NT2/D1 (cell line): ENCODE measurements around the gene SCML1.

Experiments
- DNase-seq: peaks from one replicate; pipeline ENCODE4 v3.0.0-alpha.2; 2011; ENCODE audit warnings: low read depth, low spot score
- H3K27me3 ChIP-seq: 2 replicates; pipeline ENCODE4 v1.6.0; 2011; ENCODE audit warnings: mild to moderate bottlenecking; ENCODE audit not compliant: insufficient read length, insufficient read depth
- H3K36me3 ChIP-seq: 2 replicates; pipeline ENCODE4 v1.6.1; 2011; ENCODE audit warnings: mild to moderate bottlenecking, low read length, mixed read lengths; ENCODE audit not compliant: insufficient read depth, insufficient read length
- H3K4me1 ChIP-seq: 2 replicates; pipeline ENCODE4 v1.5.1; 2011; ENCODE audit not compliant: insufficient read depth, insufficient read length
- H3K4me3 ChIP-seq: 2 replicates; pipeline ENCODE4 v1.5.1; 2011; ENCODE audit warnings: low read depth; ENCODE audit not compliant: insufficient read length
- H3K9ac ChIP-seq: 2 replicates; pipeline ENCODE4 v1.6.0; 2011; ENCODE audit warnings: low read depth; ENCODE audit not compliant: insufficient read length
- H3K9me3 ChIP-seq: 2 replicates; pipeline ENCODE4 v1.5.1; 2011; ENCODE audit warnings: mild to moderate bottlenecking, low read length; ENCODE audit not compliant: insufficient read depth
- SUZ12 ChIP-seq: IDR thresholded peaks from 2 replicates; pipeline ENCODE4 v1.6.1; 2011; ENCODE audit not compliant: insufficient read length, insufficient read depth; ENCODE audit errors: extremely low read depth
- YY1 ChIP-seq: IDR thresholded peaks from 2 replicates; pipeline ENCODE4 v1.6.1; 2011; ENCODE audit not compliant: insufficient read length, insufficient read depth
- ZNF274 ChIP-seq: IDR thresholded peaks from 2 replicates; pipeline ENCODE4 v1.6.1; 2011; ENCODE audit warnings: mild to moderate bottlenecking, low read depth, low read length

The SCML1 gene

DNA sequence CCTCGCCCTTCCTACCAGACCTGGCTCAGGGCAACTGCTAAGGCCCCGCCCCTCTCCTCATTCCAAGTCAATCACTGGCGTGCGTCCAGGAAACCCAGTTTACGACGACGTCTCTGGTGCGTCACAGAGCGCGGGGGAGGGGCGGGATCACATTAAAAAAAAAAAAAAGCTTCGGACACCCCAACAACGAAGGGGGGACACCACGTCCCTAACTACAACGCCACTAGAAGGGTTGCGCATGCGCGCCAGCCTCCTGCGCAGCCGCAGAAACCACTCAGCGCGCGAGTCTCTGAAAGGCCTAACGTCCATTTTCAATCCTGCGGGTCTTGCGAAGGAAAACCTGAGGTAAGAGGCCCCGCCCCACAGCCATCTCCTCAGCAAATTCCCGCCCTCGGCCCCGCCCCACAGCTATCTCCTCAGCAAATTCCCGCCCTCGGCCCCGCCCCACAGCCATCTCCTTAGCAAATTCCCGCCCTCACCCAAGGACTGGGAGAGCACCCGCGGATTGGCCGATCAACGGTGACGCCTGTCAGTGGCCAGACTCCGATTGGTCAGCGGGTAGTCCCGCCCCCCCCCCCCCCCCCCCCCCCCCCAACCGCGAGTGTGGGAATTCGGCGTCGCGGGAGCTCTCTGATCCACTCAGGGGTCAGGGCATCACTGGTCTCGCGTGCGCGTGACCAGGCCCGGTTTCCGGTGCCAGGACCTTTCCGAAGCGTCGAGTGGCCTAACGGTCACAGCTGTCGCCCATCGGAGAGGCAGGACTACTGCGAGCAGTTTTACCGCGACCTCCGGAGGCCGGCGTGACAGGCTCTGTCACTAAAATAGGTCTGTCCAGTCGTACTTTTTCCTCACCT lies at the start of gene SCML1:
TSS of gene SCML1 (plus strand) at position 638 of the 854 bp plus-strand sequence. CDS start 6,694 bp downstream, outside the sequence.
- Histone ChIP-seq H3K36me3 (peaks cover 4% of the 10 kb centered on the region), H3K27me3 (peaks cover 6% of the 10 kb centered on the region), H3K9ac (peak within 1 kb of the TSS; percentile 86), H3K9me3 (no peaks in the 10 kb centered on the region), H3K4me3 (peak within 1 kb of the TSS; percentile 79), H3K4me1 (no peaks in the 10 kb centered on the region)
- no peak for TF ChIP-seq YY1
- TF ChIP-seq SUZ12: no peak
- TF ChIP-seq ZNF274: no peak
- DNase-seq: peak; percentile 94

- Histone ChIP-seq H3K27me3 (no peaks in the 10 kb centered on the region), H3K4me3 (no peak overlapping the region), H3K9me3 (no peaks in the 10 kb centered on the region), H3K36me3 (peaks cover 2% of the 10 kb centered on the region), H3K4me1 (no peaks in the 10 kb centered on the region), H3K9ac (no peak overlapping the region)
- TF ChIP-seq SUZ12 (no peak), ZNF274 (no peak), YY1 (no peak)
- DNase-seq: no peak
Observed at GRCh38 chrX:17687648-17688047, 49.6 kb upstream of the SCML1 start.

DNA sequence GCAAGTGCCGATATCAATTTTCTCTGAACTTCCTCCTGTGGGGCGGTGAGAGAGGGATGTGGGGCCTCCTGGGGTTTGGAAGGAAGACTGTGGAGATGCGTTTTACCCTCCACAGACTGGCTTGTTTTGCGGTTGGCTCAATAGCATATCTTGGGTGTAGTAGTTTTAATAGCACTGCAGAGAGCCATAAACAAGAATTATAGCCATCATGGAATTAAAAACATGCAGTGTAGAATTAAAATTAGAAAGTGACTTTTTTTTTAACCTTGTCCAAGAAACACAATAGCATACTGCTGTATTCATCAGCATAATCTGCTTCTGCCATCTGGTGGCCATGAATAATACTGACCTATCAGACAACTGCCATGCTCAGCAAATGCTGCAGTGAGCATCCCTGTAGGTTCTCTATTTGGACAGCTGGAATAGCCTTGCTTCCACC lies 47.3 kb upstream of the SCML1 start:
- Histone ChIP-seq H3K9ac (no peak overlapping the region), H3K27me3 (no peaks in the 10 kb centered on the region), H3K36me3 (peaks cover 2% of the 10 kb centered on the region), H3K4me3 (no peak overlapping the region), H3K4me1 (no peaks in the 10 kb centered on the region), H3K9me3 (no peaks in the 10 kb centered on the region)
- DNase-seq: peak; percentile 28
- TF ChIP-seq ZNF274 (no peak), SUZ12 (no peak)

DNA sequence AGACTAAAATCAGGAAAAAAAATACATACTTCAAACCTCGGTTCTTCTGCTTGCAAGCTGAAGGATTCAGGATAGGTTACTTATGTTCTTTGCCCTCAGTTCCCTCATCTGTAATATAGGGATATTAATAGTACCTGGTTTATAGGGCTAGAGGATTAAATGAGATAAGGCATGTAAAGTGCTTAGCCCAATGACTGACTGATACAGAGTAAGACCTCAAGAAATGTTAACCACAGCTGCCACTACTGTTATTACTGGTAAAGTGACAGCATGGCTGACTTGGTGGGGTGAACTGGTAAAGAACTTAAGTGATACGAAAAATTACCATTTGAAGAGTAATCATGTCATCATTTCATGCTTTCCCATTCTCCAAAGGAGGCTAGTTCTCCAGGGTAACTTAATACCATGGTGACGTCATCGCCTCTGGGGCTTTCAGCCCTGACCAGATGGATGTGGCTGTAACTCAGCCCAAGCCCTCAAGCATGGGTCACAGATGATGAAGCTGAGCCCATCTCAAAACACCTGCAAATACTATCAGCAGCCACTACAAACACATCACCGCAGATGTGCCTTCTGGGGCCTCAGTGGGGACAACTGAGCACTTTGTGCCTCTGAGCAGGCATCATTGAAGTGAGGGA lies 44.5 kb upstream of the SCML1 start:
- no peaks in the 10 kb centered on the region for H3K27me3 ChIP-seq
- peak; percentile 8 for DNase-seq
- H3K4me1 ChIP-seq: no peaks in the 10 kb centered on the region
- no peak overlapping the region for H3K9ac ChIP-seq
- peaks cover 2% of the 10 kb centered on the region for H3K36me3 ChIP-seq
- H3K4me3 ChIP-seq: no peak overlapping the region
- no peaks in the 10 kb centered on the region for H3K9me3 ChIP-seq
- TF ChIP-seq ZNF274: no peak
- TF ChIP-seq YY1: no peak
- TF ChIP-seq SUZ12: no peak

- Histone ChIP-seq H3K9me3 (no peaks in the 10 kb centered on the region), H3K36me3 (peaks cover 2% of the 10 kb centered on the region), H3K27me3 (no peaks in the 10 kb centered on the region), H3K4me3 (no peak overlapping the region), H3K4me1 (no peaks in the 10 kb centered on the region), H3K9ac (no peak overlapping the region)
- TF ChIP-seq SUZ12 (no peak), ZNF274 (no peak), YY1 (no peak)
- DNase-seq: no peak
Observed at GRCh38 chrX:17697191-17697590, 40.1 kb upstream of the SCML1 start.

DNA sequence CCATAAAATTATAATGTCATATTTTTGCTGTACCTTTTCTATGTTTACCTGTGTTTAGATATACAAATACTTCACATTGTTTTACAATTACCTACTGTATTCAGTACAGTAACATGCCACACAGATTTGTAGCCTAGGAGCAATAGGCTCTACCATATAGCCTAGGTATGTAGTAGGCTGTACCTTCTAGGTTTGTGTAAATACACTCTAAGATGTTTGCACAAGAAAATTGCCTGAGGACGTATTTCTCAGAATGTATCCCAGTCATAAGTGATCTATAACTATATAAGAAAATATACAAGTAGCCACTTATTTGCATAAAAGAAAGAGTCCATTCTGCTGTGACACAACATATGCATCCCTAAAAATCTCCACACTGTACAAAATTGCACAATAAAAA lies 36.3 kb upstream of the SCML1 start:
- Histone ChIP-seq H3K9me3 (no peaks in the 10 kb centered on the region), H3K36me3 (no peaks in the 10 kb centered on the region), H3K9ac (no peak overlapping the region), H3K4me1 (no peaks in the 10 kb centered on the region), H3K27me3 (no peaks in the 10 kb centered on the region), H3K4me3 (no peak overlapping the region)
- no peak for DNase-seq
- no peak for TF ChIP-seq YY1
- no peak for TF ChIP-seq ZNF274
- TF ChIP-seq SUZ12: no peak

GRCh38 chrX:17703201-17703600 lies 34.1 kb upstream of the SCML1 start:
- DNase-seq: no peak
- Histone ChIP-seq H3K9ac (no peak overlapping the region), H3K27me3 (no peaks in the 10 kb centered on the region), H3K4me3 (no peak overlapping the region), H3K9me3 (no peaks in the 10 kb centered on the region), H3K36me3 (no peaks in the 10 kb centered on the region), H3K4me1 (no peaks in the 10 kb centered on the region)
- no peak for TF ChIP-seq ZNF274
- no peak for TF ChIP-seq YY1
- TF ChIP-seq SUZ12: no peak
